Left ventricle myocardium inferior (tissue), 1 donor: Measurements from ENCODE around the gene DAAM1. TPM values are rescaled to one million over a fixed set of nuclear protein-coding genes. Genes with fewer than 3 reads are reported as not detected.

Experiments
- DNase-seq: peaks from one replicate; pipeline ENCODE4 v3.0.0-alpha.2; 2020
- H3K27ac ChIP-seq: fragments of 200-600 bp; replicated peaks from 2 replicates; pipeline ENCODE4 v1.8.0; 2021
- H3K27me3 ChIP-seq: fragments of 200-600 bp; 2 replicates; pipeline ENCODE4 v1.8.0; 2021; ENCODE audit warnings: low read depth
- H3K36me3 ChIP-seq: fragments of 200-600 bp; 2 replicates; pipeline ENCODE4 v1.8.0; 2021
- H3K4me1 ChIP-seq: fragments of 200-600 bp; 2 replicates; pipeline ENCODE4 v1.8.0; 2021
- H3K4me3 ChIP-seq: fragments of 200-600 bp; 2 replicates; pipeline ENCODE4 v1.8.0; 2021; ENCODE audit warnings: mild to moderate bottlenecking, moderate library complexity
- H3K9me3 ChIP-seq: fragments of 200-600 bp; replicated peaks from 2 replicates; pipeline ENCODE4 v1.8.0; 2021
- CTCF ChIP-seq: fragments of 200-600 bp; IDR thresholded peaks from 2 replicates; pipeline ENCODE4 v1.8.0; 2021; ENCODE audit warnings: antibody characterized with exemption, mild to moderate bottlenecking, borderline replicate concordance
- intact Hi-C: fragments of 100-400 bp; cut with micrococcal nuclease; formaldehyde crosslinking; loops from one replicate; pipeline ENCODE4 v1.11.0; 2022
- total RNA-seq: library from RNA; stranded (reverse); fragmentation: NEBNext Ultra II Directional; extraction: Animal tissue kit (Norgen Biotek cat#: 25700); gene quantifications from one replicate; pipeline ENCODE4 v1.2.1, GENCODE V29; 2021
- donor health status: DM: no; HTN: yes; CAD: no; lungs with severe emphysema.

The DAAM1 gene
- total RNA-seq, 1 donor from 2014 or later, result 84.8 TPM

- H3K9me3 ChIP-seq, result no peaks in the 10 kb centered on the region
- no peak overlapping the region for H3K27ac ChIP-seq
- no peak overlapping the region for H3K4me3 ChIP-seq
- no peaks in the 10 kb centered on the region for H3K36me3 ChIP-seq
- H3K4me1 ChIP-seq, result no peaks in the 10 kb centered on the region
- intact Hi-C loops, result no loop called here
- no peaks in the 10 kb centered on the region for H3K27me3 ChIP-seq
- no peak for TF ChIP-seq CTCF
- no peak for DNase-seq
Observed at GRCh38 chr14:59177262-59177661, 11.2 kb upstream of the DAAM1 start.

GRCh38 chr14:59181791-59182190, 6.7 kb upstream of the DAAM1 start:
- Histone ChIP-seq H3K27me3 (no peaks in the 10 kb centered on the region), H3K4me3 (no peak overlapping the region), H3K27ac (no peak overlapping the region), H3K9me3 (no peaks in the 10 kb centered on the region), H3K4me1 (no peaks in the 10 kb centered on the region), H3K36me3 (no peaks in the 10 kb centered on the region)
- TF ChIP-seq CTCF, result no peak
- intact Hi-C loops, result no loop called here
- no peak for DNase-seq

- intact Hi-C loops, result no loop called here
- TF ChIP-seq CTCF, result no peak
- H3K36me3 ChIP-seq, result no peaks in the 10 kb centered on the region
- H3K4me3 ChIP-seq, result no peak overlapping the region
- H3K9me3 ChIP-seq, result no peaks in the 10 kb centered on the region
- DNase-seq, result no peak
- no peaks in the 10 kb centered on the region for H3K27me3 ChIP-seq
- H3K4me1 ChIP-seq, result peaks cover 5% of the 10 kb centered on the region
- no peak overlapping the region for H3K27ac ChIP-seq
Observed at GRCh38 chr14:59182641-59183040, 5.8 kb upstream of the DAAM1 start.

GRCh38 chr14:59183150-59183549, 5.3 kb upstream of the DAAM1 start:
- H3K4me3 ChIP-seq, result no peak overlapping the region
- no peaks in the 10 kb centered on the region for H3K9me3 ChIP-seq
- intact Hi-C loops, result no loop called here
- peaks cover 10% of the 10 kb centered on the region for H3K4me1 ChIP-seq
- TF ChIP-seq CTCF, result no peak
- DNase-seq, result no peak
- no peak overlapping the region for H3K27ac ChIP-seq
- no peaks in the 10 kb centered on the region for H3K36me3 ChIP-seq
- no peaks in the 10 kb centered on the region for H3K27me3 ChIP-seq

GRCh38 chr14:59184396-59184795, 4.1 kb upstream of the DAAM1 start:
- Histone ChIP-seq H3K27me3 (no peaks in the 10 kb centered on the region), H3K4me3 (no peak overlapping the region), H3K27ac (no peak overlapping the region), H3K36me3 (no peaks in the 10 kb centered on the region), H3K9me3 (no peaks in the 10 kb centered on the region), H3K4me1 (peaks cover 19% of the 10 kb centered on the region)
- TF ChIP-seq CTCF, result no peak
- intact Hi-C loops, result no loop called here
- DNase-seq, result no peak

- H3K36me3 ChIP-seq, result no peaks in the 10 kb centered on the region
- H3K9me3 ChIP-seq, result no peaks in the 10 kb centered on the region
- H3K27me3 ChIP-seq, result no peaks in the 10 kb centered on the region
- no peak for DNase-seq
- H3K4me1 ChIP-seq, result peaks cover 32% of the 10 kb centered on the region
- intact Hi-C loops, result no loop called here
- H3K27ac ChIP-seq, result no peak overlapping the region
- no peak for TF ChIP-seq CTCF
- H3K4me3 ChIP-seq, result no peak overlapping the region
Observed at GRCh38 chr14:59185676-59186075, 2.8 kb upstream of the DAAM1 start.
